GM12874 (cell line): ENCODE measurements around the gene TPRA1.

ENCODE experiments used
- CTCF ChIP-seq: IDR thresholded peaks from 2 replicates; pipeline ENCODE4 v1.5.1; 2011; ENCODE audit warnings: low read depth, mild to moderate bottlenecking, control low read depth, low read length, moderate library complexity; ENCODE audit not compliant: insufficient read depth

The TPRA1 gene

GRCh38 chr3:127598841-127599570 is 8.5 kb upstream of the TPRA1 start:
- TF ChIP-seq CTCF, result no peak

- TF ChIP-seq CTCF, result no peak
Observed at GRCh38 chr3:127597020-127597771, 6.7 kb upstream of the TPRA1 start.

GRCh38 chr3:127595303-127595702 is 4.8 kb upstream of the TPRA1 start:
- no peak for TF ChIP-seq CTCF

GRCh38 chr3:127593178-127593577 is 2.6 kb upstream of the TPRA1 start:
- no peak for TF ChIP-seq CTCF

DNA sequence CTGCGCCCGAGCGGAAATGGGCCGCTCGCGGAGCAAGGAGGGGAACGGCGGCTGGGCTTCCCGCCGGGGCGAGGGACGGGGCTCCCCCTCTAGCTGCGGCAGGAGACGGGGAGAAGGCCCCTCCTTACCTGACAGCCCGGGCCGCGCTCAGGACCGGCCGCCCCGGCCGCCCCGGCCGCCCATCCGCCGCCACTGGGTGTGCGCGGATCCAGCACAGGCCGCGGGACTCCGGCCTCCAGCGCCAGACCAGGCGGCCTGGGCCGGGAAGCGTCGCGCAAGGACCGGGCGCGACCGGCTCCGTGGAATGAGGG is 296 bp downstream of the TPRA1 start:
- TF ChIP-seq CTCF, result no peak

- TF ChIP-seq CTCF, result no peak
Observed at GRCh38 chr3:127589600-127590281, 792 bp downstream of the TPRA1 start.

GRCh38 chr3:127588806-127589577 is 1.5 kb downstream of the TPRA1 start:
- no peak for TF ChIP-seq CTCF
